ENCODE data around the gene AHDC1. TPM values are rescaled to one million over a fixed set of nuclear protein-coding genes. Genes with fewer than 3 reads are reported as not detected.

AHDC1 gene
- total RNA-seq, 5 donors from 2014 or later (not counting 1 experiment from before 2014, with no cell fraction given), result 21.9 to 26.4 (median 23.1) TPM

- peaks cover 24 to 33% (median 29%) of the 10 kb centered on the region in 3 donors for H3K4me1 Mint-ChIP-seq
- H3K36me3 Mint-ChIP-seq, result no peaks in the 10 kb centered on the region
- POLR2A ChIA-PET, result interaction anchor here in 1 of 2 donors (0.6 to 0.8 kb wide), 2 partner anchors 241 to 908 kb away, joined by 4 read pairs; no protein-coding TSS in a partner anchor
- WGBS (ENCODE audit: insufficient coverage), result 0% methylated on average over 7 of the region's 11 CpGs
- peak overlapping the region; percentile 34 to 76 for H3K27ac Mint-ChIP-seq
- H3K4me3 Mint-ChIP-seq, result peak overlapping the region in 2 of 3 donors; percentile 90 to 91
- Histone ChIP-seq H3K36me3 (ENCODE audit: control insufficient read depth in 2 of 2, extremely low read depth in 1 of 2, insufficient read depth in 1 of 2, low read length in 1 of 2) (no peaks in the 10 kb centered on the region), H3K4me1 (ENCODE audit: control insufficient read depth in 1 of 2, extremely low read depth in 1 of 2, insufficient read depth in 2 of 2, low read length in 2 of 2) (peaks cover 25 to 73% of the 10 kb centered on the region in 2 experiments), H3K9me3 (no peaks in the 10 kb centered on the region), H3K27ac (ENCODE audit: low read length) (no peak overlapping the region), H3K4me3 (ENCODE audit: control insufficient read depth in 1 of 2, extremely low read depth in 1 of 2, low read length in 1 of 2) (no peak overlapping the region), H3K27me3 (replicated peaks in 1 of 2; ENCODE audit: control insufficient read depth in 2 of 2, extremely low read depth in 1 of 2, insufficient read depth in 2 of 2, low read length in 1 of 2) (no peaks in the 10 kb centered on the region)
- ATAC-seq (replicated peaks in 1 of 4) (no peak), DNase-seq (peak in 34 of 35 experiments; percentile 14 to 79 (median 52))
- CTCF ChIA-PET, result interaction anchor here (0.6 to 3.7 kb wide), 19 partner anchors 10 to 1037 kb away, joined by 3 to 50 read pairs (median 4); partner anchors contain the start of gene TAF12 (in 1 of the 2)
- H3K27me3 Mint-ChIP-seq, result no peaks in the 10 kb centered on the region
- no peaks in the 10 kb centered on the region for H3K9me3 Mint-ChIP-seq
These were observed 2.1 kb upstream of the AHDC1 start for GRCh38 chr1:27605796-27606707.

- CTCF ChIA-PET, result interaction anchor here (0.6 to 2.5 kb wide), 5 partner anchors 13 to 64 kb away, joined by 3 to 7 read pairs (median 3); no protein-coding TSS in a partner anchor
- Mint-ChIP-seq H3K9me3 (no peaks in the 10 kb centered on the region), H3K36me3 (no peaks in the 10 kb centered on the region), H3K27ac (no peak overlapping the region), H3K4me1 (peaks cover 30 to 40% (median 33%) of the 10 kb centered on the region in 3 donors), H3K4me3 (peak overlapping the region; percentile 41 to 91 (median 90)), H3K27me3 (no peaks in the 10 kb centered on the region)
- Histone ChIP-seq H3K27me3 (replicated peaks in 1 of 2; ENCODE audit: control insufficient read depth in 2 of 2, extremely low read depth in 1 of 2, insufficient read depth in 2 of 2, low read length in 1 of 2) (no peaks in the 10 kb centered on the region), H3K36me3 (ENCODE audit: control insufficient read depth in 2 of 2, extremely low read depth in 1 of 2, insufficient read depth in 1 of 2, low read length in 1 of 2) (no peaks in the 10 kb centered on the region), H3K9me3 (no peaks in the 10 kb centered on the region), H3K4me3 (ENCODE audit: control insufficient read depth in 1 of 2, extremely low read depth in 1 of 2, low read length in 1 of 2) (no peak overlapping the region), H3K27ac (ENCODE audit: low read length) (no peak overlapping the region), H3K4me1 (ENCODE audit: control insufficient read depth in 1 of 2, extremely low read depth in 1 of 2, insufficient read depth in 2 of 2, low read length in 2 of 2) (peaks cover 25 to 70% of the 10 kb centered on the region in 2 experiments)
- POLR2A ChIA-PET, result interaction anchor here (0.8 to 1.0 kb wide), 2 partner anchors 58 to 240 kb away, joined by 3 to 4 read pairs; no protein-coding TSS in a partner anchor
- WGBS (ENCODE audit: insufficient coverage), result 92% methylated on average over 6 of the region's 7 CpGs
- DNase-seq, result no peak
- ATAC-seq (replicated peaks in 1 of 4), result no peak
These were observed 1.4 kb upstream of the AHDC1 start for GRCh38 chr1:27605300-27605766.

GRCh38 chr1:27604579-27605299, 795 bp upstream of the AHDC1 start:
- no peak overlapping the region for H3K27ac ChIP-seq (ENCODE audit: low read length)
- Mint-ChIP-seq H3K4me1 (peaks cover 36 to 46% (median 39%) of the 10 kb centered on the region in 3 donors), H3K36me3 (no peaks in the 10 kb centered on the region), H3K27me3 (no peaks in the 10 kb centered on the region), H3K4me3 (peak overlapping the region; percentile 86 to 91 (median 90)), H3K27ac (peak overlapping the region in 1 of 2 donors; percentile 78), H3K9me3 (no peaks in the 10 kb centered on the region)
- no peaks in the 10 kb centered on the region for H3K27me3 ChIP-seq (replicated peaks in 1 of 2; ENCODE audit: control insufficient read depth in 2 of 2, extremely low read depth in 1 of 2, insufficient read depth in 2 of 2, low read length in 1 of 2)
- no peaks in the 10 kb centered on the region for H3K9me3 ChIP-seq
- WGBS (ENCODE audit: insufficient coverage), result 49% methylated on average over 17 of the region's 21 CpGs
- DNase-seq (no peak), ATAC-seq (replicated peaks in 1 of 4) (no peak)
- peak overlapping the region in 1 of 2 donors; percentile 76 for H3K4me3 ChIP-seq (ENCODE audit: control insufficient read depth in 1 of 2, extremely low read depth in 1 of 2, low read length in 1 of 2)
- peaks cover 23 to 70% of the 10 kb centered on the region in 2 experiments for H3K4me1 ChIP-seq (ENCODE audit: control insufficient read depth in 1 of 2, extremely low read depth in 1 of 2, insufficient read depth in 2 of 2, low read length in 2 of 2)
- ChIA-PET CTCF (interaction anchor here (0.6 to 1.9 kb wide), 10 partner anchors 14 to 308 kb away, joined by 3 to 9 read pairs (median 6); no protein-coding TSS in a partner anchor), POLR2A (interaction anchor here in 1 of 2 donors (1.0 kb wide), 2 partner anchors 36 to 58 kb away, joined by 3 read pairs; no protein-coding TSS in a partner anchor)
- no peaks in the 10 kb centered on the region for H3K36me3 ChIP-seq (ENCODE audit: control insufficient read depth in 2 of 2, extremely low read depth in 1 of 2, insufficient read depth in 1 of 2, low read length in 1 of 2)

GRCh38 chr1:27603309-27603680, 649 bp downstream of the AHDC1 start:
- peak in 3 of 4 experiments; percentile 18 to 28 (median 20) for ATAC-seq (replicated peaks in 1 of 4)
- peak in 9 of 35 experiments; percentile 17 to 56 (median 29) for DNase-seq
- H3K4me1 ChIP-seq (ENCODE audit: control insufficient read depth in 1 of 2, extremely low read depth in 1 of 2, insufficient read depth in 2 of 2, low read length in 2 of 2), result peaks cover 28 to 70% of the 10 kb centered on the region in 2 experiments
- H3K9me3 ChIP-seq, result no peaks in the 10 kb centered on the region
- H3K36me3 ChIP-seq (ENCODE audit: control insufficient read depth in 2 of 2, extremely low read depth in 1 of 2, insufficient read depth in 1 of 2, low read length in 1 of 2), result no peaks in the 10 kb centered on the region
- under 1% methylated on average over 21 of the region's 43 CpGs for WGBS (ENCODE audit: insufficient coverage)
- ChIA-PET CTCF (interaction anchor here (0.6 to 1.5 kb wide), 11 partner anchors 29 to 494 kb away, joined by 3 to 9 read pairs (median 6); no protein-coding TSS in a partner anchor), POLR2A (interaction anchor here (0.5 to 1.0 kb wide), 5 partner anchors 35 to 1171 kb away, joined by 3 to 4 read pairs (median 3); partner anchors contain the start of gene DHDDS (in 1 of the 2))
- no peaks in the 10 kb centered on the region for H3K36me3 Mint-ChIP-seq
- H3K27ac Mint-ChIP-seq, result no peak overlapping the region
- peak overlapping the region; percentile 86 to 91 (median 90) for H3K4me3 Mint-ChIP-seq
- no peak overlapping the region for H3K27ac ChIP-seq (ENCODE audit: low read length)
- no peaks in the 10 kb centered on the region for H3K9me3 Mint-ChIP-seq
- peaks cover 46 to 53% (median 51%) of the 10 kb centered on the region in 3 donors for H3K4me1 Mint-ChIP-seq
- no peaks in the 10 kb centered on the region for H3K27me3 Mint-ChIP-seq
- H3K27me3 ChIP-seq (replicated peaks in 1 of 2; ENCODE audit: control insufficient read depth in 2 of 2, extremely low read depth in 1 of 2, insufficient read depth in 2 of 2, low read length in 1 of 2), result no peaks in the 10 kb centered on the region
- H3K4me3 ChIP-seq (ENCODE audit: control insufficient read depth in 1 of 2, extremely low read depth in 1 of 2, low read length in 1 of 2), result peak overlapping the region; percentile 62 to 76

GRCh38 chr1:27602462-27603308, 1.3 kb downstream of the AHDC1 start:
- peak overlapping the region; percentile 78 to 91 (median 80) for H3K4me3 Mint-ChIP-seq
- 0% methylated on average over 9 of the region's 54 CpGs for WGBS (ENCODE audit: insufficient coverage)
- H3K36me3 ChIP-seq (ENCODE audit: control insufficient read depth in 2 of 2, extremely low read depth in 1 of 2, insufficient read depth in 1 of 2, low read length in 1 of 2), result no peaks in the 10 kb centered on the region
- peaks cover 46 to 60% (median 51%) of the 10 kb centered on the region in 3 donors for H3K4me1 Mint-ChIP-seq
- H3K4me3 ChIP-seq (ENCODE audit: control insufficient read depth in 1 of 2, extremely low read depth in 1 of 2, low read length in 1 of 2), result peak overlapping the region; percentile 62 to 76
- H3K9me3 ChIP-seq, result no peaks in the 10 kb centered on the region
- ATAC-seq (replicated peaks in 1 of 4) (peak in 1 of 4 experiments; percentile 11), DNase-seq (peak in 25 of 35 experiments; percentile 14 to 62 (median 42))
- POLR2A ChIA-PET, result interaction anchor here in 1 of 2 donors (0.6 kb wide), 1 partner anchor 59 kb away, joined by 3 read pairs; no protein-coding TSS in a partner anchor
- no peaks in the 10 kb centered on the region for H3K27me3 Mint-ChIP-seq
- CTCF ChIA-PET, result interaction anchor here (0.6 to 0.7 kb wide), 4 partner anchors 157 to 201 kb away, joined by 3 to 4 read pairs (median 3); no protein-coding TSS in a partner anchor
- no peaks in the 10 kb centered on the region for H3K9me3 Mint-ChIP-seq
- H3K27ac Mint-ChIP-seq, result peak overlapping the region; percentile 69 to 75
- H3K36me3 Mint-ChIP-seq, result no peaks in the 10 kb centered on the region
- no peaks in the 10 kb centered on the region for H3K27me3 ChIP-seq (replicated peaks in 1 of 2; ENCODE audit: control insufficient read depth in 2 of 2, extremely low read depth in 1 of 2, insufficient read depth in 2 of 2, low read length in 1 of 2)
- H3K4me1 ChIP-seq (ENCODE audit: control insufficient read depth in 1 of 2, extremely low read depth in 1 of 2, insufficient read depth in 2 of 2, low read length in 2 of 2), result peaks cover 34 to 74% of the 10 kb centered on the region in 2 experiments
- H3K27ac ChIP-seq (ENCODE audit: low read length), result peak overlapping the region; percentile 23

All from T-cell (primary cell).